Testis (tissue), 2 donors: Measurements from ENCODE around the gene EYS.

Experiments used
- CTCF ChIP-seq, 3 experiments: fragments of 450-650 bp in 2 of 3; fragments of 200-600 bp in 1 of 3; sonication (generic) in 1 of 3; IDR thresholded peaks; one replicate each; pipeline ENCODE4 v1.5.1; 2016 to 2019; ENCODE audit warnings: antibody characterized with exemption in 3 of 3, mild to moderate bottlenecking in 2 of 3, moderate library complexity in 1 of 3
- POLR2A ChIP-seq: fragments of 450-650 bp; IDR thresholded peaks from one replicate; pipeline ENCODE4 v1.6.1; 2017; ENCODE audit warnings: antibody characterized with exemption, mild to moderate bottlenecking, moderate library complexity

GRCh38 chr6:64250126-64250525 lies 1456.9 kb downstream of the EYS start:
- TF ChIP-seq CTCF (IDR thresholded peaks at IDR 0.05) = peak in 1 of 3 experiments; percentile 13
- TF ChIP-seq POLR2A = no peak
